ENCODE results near the gene TIMD4.

Gene TIMD4

DNA sequence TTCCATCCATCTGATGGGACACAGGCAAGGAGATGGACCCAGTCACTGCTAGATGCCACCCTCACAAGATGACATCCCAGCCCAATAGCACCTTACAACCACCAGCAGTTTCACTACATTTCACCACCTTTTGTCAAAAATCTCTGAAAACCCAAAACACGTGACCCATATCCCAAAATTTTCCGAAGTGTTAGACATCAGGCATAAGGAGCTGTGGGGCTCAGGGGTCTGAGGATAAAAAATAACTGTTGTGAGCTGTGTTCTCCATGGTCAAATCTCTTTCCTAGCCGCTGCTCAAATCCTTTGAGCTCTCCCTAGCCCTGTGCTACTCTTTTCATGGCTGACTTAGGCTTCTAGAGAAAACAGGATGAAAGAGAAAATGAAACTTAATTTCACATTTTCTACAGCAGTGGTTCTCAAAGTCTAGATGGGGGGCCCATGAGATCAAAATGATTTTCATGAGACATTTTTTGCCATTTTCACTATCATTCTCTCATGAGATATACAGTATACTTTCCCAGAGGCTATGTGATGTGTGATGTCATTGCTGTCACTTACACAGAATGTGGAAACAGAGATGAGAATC is 40.7 kb downstream of the TIMD4 start:
- no peak for DNase-seq (ENCODE audit: low read depth in 3 of 3)

DNA sequence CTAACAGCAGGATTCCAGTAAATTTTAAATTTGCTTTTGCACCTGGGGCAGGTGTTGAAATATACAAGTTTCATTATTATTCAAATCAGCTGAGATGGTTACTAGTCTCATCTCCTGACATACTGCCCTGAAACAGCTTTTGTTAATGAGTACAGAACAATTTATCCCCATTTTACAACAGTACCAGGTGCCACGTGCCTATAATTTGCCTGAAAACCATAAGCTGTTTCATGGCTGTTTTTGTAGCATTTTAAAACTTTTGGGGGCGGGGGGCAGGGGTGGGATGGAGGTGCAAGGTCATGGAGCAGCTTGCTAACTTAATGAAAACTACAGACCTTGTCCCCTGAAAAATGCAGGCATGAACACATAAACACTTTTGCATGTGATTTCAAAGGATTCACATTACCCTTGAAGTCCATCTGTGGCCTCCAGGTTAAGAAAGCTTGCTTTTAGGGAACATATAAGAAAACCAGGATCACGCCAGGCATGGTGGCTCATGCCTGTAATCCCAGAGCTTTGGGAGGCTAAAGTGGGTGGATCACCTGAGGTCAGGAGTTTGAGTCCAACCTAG is 42.1 kb downstream of the TIMD4 start:
- no peak for DNase-seq (ENCODE audit: low read depth in 3 of 3)

DNA sequence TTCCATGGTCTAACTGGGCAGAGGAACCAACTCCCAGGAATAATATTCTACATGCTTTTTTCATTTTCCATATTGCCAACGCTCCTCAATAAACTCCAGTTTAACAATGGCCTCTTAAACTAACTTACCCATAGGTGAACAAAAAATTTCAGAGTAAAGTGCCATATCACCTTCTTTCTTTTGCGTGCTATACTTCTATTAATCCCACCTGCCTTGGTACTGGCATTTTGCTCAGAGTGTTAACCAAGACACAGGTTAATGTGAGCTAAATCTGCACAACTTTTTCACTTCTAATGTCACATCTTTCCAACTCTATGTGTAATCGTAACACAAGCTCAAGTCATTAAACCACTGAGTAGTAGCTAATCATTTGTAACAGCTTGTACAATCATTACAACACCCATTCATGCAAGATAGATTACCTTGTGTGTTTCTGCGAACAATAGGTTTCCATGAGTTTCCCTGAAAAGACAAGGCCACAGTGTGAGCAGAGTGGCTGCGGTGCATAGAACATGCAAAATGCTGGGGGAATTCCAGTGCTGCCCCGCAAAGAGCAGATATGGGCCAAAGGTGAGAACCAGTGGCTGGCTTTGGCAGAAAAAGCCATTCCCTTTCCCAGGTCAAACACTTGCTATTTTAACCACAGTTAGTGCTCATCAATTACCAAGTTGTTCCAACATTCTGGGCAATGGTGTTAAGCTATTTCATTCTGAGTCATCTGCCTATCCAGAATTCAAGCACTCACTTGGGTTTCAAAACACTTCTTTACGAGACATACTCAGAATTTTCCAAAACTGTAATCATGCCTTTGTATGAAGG is 42.8 kb downstream of the TIMD4 start:
- DNase-seq (ENCODE audit: low read depth in 3 of 3): peak; percentile 32 to 70 (median 35)

DNA sequence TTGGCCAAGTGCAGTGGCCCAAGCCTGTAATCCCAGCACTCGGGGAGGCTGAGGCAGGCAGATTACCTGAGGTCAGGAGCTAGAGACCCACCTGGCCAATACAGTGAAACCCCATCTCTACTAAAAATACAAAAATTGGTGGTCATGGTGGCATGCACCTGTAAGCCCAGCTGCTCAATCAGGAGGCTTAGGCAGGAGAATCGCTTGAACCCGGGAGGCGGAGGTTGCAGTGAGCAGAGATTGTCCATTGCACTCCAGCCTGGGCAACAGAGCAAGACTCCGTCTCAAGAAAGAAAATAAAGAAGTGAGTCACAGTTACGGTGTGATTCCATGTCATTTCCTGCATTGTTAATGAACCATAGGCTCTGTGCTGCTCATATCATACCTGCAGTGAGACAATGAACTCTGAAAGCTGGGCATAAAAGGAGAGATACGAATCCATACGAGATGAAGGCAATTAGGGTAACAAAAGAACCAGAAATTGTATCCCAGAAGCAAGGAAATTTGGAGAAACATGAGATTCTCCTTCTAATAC is 44.6 kb downstream of the TIMD4 start:
- DNase-seq (ENCODE audit: low read depth in 3 of 3): no peak

DNA sequence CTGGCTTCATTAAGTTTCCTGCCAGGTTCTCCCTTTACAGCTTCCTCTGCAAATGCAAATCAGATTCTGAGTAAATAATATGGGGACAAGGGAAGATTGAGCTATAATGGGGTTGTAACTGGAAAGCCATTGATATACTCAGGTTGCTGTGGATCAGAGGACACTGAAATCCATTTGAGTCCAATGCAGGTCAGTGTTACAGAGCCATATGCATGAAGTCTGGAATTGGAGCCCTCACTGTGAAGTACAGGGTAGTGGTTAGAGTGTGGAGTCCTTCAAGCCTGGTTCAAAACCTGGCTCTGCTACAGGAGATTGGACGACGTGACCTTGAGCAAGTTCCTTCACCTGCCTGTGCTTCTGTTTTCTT is 48.7 kb downstream of the TIMD4 start:
- no peak for DNase-seq (ENCODE audit: low read depth in 3 of 3)

DNA sequence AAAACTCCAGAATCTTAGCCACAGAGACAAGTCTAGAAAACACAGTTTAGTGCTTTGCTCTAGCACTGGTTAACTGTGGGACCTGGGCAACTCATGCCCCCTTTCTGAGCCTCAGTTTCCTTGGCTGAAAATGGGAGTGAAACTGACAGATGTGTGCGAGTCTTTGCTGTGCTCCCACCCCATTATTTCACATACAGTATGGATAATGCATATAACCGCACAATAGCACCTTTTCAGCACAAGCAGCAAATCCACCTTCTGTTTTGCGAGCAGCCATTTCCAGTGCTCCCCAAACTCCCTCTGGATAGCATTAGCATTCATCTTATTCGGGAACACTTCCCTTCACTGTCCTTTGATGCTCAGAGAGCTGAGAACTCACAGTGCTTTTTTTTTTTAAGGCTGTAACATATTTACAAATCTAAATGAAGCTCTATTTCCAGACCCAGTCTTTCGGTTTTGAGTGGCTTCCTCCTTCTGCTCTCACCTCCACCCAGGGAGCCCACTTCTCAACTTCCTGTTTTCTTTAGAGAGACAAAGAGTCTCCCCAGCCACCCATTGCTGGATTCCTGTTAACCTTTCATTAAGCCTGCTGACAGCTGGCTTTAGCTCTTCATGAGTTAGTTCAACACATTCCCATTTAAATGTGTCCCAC is 49.2 kb downstream of the TIMD4 start:
- no peak for DNase-seq (ENCODE audit: low read depth in 3 of 3)

DNA sequence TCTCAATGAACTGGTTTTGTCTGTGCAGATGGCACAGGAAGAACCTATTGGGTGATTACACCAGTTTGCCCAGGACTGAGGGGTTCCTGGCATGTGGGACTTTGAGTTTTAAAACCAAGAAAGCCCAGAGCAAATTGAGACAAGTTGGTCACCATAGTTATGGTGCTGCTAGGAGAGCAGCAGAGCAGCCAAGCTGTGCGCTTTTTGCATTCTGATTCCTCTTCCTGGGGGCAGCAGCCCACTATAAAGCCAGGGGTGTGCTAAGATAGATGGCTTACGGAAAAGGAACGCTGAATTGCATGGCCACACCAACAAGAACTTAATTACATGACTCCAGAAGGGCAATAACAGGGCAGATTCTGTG is 49.7 kb downstream of the TIMD4 start:
- DNase-seq (ENCODE audit: low read depth in 3 of 3): no peak

DNA sequence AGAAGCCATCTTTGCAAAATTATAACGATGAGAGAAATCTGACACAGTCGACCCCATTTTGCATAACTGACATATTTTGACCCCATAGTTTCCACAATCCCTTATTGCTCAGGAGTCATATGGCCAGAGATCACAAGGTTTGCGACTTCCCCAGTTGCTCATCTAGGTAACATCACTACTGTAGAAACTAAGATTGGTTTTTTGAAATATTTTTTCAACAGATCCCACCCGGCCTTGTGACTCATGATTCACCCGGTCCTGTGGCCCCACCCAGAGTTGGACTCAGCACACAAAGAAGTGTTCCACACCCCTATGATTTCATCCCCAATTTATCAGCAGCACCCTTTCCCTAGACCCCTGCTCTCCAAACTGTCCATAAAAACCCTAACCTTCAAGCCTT is 50.2 kb downstream of the TIMD4 start:
- DNase-seq (ENCODE audit: low read depth in 3 of 3): no peak

DNA sequence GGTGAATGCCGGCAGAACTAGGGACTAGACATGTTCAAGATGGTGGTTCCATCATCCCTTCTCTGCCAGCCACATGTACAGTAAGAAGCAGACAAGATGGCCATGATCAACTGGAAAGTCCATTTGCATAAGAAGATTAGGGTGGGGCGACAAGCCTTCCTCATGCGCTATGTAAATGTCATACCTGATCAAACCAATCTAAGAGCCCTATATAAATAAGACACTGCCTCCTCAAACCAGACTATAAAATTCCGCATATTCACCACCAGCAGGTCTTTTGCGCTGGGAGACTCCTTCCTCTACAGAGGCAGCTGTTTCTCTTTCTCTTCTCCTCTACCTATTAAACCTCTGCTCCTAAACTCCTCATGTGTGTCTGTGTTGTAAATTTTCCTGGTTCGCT is 53.8 kb downstream of the TIMD4 start:
- DNase-seq (ENCODE audit: low read depth in 3 of 3): no peak

DNA sequence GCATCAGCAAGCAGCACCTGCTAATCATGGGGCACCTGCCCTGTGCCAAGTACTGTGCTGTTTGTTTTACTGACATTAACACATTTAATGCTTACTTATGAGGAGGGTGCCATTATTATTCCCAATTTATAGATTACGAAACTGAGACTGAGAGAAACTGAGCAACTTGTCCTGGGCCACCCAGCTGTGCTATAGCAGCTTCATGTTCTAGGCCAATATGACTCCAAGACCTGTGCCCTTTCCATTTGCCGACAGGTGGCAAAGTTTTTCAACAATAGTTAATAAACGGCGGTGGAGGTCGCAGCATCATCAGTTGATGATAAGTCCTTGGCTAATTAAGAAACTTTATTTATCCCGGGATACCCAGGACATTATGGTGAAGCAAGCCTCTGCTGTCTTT is 55.4 kb downstream of the TIMD4 start:
- no peak for DNase-seq (ENCODE audit: low read depth in 3 of 3)

DNA sequence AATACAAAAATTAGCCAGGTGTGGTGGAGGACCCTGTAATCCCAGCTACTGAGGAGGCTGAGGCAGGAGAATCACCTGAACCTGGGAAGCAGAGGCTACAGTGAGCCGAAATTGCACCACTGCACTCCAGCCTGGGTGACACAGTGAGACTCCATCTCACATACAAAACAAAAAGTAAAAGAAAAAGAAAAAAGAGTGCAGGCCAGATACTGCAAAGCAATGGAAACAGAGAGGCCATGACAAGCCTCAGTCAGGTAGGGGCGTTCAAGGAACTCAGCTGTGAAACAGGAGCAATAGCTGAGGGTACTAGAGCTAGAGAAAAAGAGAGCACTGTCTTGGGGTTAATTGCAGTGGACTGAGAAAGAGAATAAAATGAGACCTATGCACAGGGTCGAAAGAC is 56.2 kb downstream of the TIMD4 start:
- no peak for DNase-seq (ENCODE audit: low read depth in 3 of 3)

DNA sequence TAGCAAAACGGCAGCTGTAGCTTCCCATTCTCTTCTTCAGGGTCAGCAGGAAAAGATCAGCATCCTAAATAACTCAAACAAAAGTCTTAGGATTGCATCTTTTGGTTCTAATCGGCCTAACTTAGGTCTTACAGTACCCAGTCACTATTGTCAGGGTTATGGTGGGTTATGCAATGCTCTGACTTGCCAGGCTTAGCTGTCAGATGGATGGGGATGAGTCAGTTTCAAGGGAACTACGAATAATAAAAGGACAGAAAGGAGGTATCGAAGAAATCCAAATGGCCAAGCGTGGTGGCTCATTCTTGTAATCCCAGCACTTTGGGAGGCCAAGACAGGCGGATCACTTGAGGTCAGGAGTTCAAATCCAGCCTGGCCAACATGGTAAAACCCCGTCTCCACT is 66.5 kb downstream of the TIMD4 start:
- DNase-seq (ENCODE audit: low read depth in 3 of 3): no peak

DNA sequence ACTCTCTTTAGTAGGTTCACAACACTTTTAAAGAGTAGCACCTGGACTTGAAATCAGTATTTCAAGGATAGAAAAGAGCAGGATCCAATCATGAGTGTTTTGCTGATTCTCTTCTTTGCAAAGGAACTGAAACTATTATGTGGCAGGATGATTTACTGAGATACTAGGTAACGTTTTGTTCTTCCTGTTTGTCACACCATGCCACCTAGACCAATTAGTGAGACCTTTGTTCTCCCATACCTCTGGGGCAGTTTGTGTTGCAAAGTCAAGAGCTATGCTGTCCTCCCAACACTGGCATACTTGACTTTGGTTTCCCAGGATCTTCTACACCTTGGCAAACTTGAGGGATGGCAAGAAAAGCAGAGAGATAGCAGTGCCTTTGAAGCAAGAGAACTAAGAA is 69.5 kb downstream of the TIMD4 start:
- DNase-seq (ENCODE audit: low read depth in 3 of 3): no peak

DNA sequence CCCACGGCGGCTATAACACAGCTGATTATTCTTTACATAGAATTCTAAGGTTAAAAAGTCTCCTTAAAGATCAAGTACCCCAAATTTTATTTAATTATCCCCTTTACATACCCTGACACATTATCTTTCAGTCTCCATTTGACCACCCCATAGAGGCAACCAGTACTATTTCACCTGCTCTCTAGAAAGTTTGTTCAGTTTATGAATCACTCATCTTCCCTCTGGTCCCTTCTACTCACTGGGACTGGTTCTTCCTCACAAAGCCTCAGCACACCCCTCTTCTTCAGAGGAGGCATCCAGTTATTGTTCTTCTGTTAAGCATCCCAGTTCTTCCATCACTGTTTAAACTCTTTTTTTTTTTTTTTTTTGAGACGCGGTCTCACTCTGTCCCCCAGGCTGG is 70.2 kb downstream of the TIMD4 start:
- no peak for DNase-seq (ENCODE audit: low read depth in 3 of 3)

DNA sequence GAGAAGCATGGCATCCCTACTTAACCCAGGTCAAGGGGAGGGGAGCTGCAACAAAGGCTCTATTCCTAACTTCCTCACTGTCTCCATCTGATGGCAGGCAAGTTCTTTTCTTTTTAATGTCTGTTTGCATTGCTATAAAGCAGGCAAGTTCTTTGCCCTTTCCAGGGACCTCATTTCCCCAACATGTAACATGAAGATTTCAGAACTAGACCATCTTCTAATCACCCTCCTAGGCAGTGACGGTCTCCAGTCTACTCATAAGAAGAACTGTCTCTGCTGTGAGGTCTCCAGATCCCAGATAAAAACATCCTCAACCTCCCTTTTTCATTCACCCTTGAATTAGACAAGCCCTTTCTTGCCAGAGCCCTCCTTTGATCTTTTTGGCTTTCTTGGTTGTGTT is 70.8 kb downstream of the TIMD4 start:
- no peak for DNase-seq (ENCODE audit: low read depth in 3 of 3)

DNA sequence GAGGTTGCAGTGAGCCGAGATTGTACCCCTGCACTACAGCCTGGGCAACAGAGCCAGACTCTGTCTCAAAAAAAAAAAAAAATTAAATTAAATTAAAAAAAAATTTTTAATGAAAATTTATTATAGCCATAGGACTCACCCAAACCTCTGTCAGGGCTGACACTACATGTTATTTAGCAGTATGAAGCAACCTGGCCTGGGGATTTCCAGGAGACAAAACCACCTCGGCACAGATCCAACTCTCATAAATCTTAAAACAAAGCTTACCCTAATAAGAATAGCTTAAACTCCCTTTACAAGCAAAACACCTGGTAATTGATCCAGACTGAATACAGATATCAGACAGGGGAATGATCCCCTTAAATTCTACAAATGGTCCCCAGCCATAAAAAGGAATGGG is 74.5 kb downstream of the TIMD4 start:
- DNase-seq (ENCODE audit: low read depth in 3 of 3): no peak

DNA sequence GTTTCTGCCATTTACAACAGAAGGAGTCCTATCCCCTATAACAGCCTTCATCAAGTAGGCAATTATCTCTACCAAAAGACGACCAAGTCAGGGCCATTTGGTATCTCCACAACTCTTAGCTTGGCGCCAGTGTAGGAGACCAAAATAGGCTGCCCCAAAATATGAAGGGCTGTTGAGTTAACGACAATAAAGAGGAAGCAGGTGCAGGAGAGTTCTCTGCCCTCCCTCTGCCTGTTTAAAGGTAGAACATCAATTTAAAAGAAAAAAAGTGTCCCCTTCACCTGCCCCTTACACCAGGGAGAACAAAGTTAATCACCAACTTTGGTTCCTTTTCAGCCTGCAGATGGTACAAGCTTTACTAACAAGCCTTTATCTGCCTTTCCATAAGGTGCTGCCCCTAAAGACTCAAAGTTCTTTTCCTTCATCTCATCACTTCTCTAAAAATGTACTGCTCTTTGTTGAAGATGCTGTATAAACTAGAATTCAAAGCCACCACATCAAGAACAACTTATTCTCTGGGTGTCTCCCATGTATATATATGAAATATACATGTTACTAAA is 79.6 kb downstream of the TIMD4 start:
- no peak for DNase-seq (ENCODE audit: low read depth in 3 of 3)

DNA sequence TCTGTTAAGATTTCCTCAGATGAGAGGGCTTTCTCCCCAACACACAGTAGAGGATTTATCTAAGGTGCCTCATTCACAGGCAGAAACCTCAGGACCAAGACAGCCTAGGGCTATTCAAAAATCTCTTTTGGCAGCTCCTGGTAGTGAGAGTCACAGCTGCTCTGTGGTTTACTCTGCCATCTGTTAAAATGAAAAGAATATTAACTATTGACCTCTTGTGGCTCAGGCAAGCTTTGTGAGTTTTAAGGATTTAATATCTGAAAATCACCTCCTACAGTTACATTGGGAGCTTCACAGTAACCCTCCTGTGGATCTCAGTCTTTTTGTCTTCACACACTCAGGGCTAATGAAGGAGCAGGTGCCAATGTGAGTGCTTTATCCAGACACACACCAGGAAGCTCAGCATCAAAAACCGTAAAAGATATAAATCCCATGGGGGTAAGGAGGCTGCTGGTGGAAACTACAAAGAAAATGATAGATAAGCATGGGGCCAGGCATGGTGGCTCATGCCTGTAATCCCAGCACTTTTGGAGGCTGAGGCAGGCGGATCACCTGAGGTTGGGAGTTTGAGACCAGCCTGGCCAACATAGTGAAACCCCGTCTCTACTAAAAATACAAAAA is 83.3 kb downstream of the TIMD4 start:
- DNase-seq (ENCODE audit: low read depth in 3 of 3): no peak

DNA sequence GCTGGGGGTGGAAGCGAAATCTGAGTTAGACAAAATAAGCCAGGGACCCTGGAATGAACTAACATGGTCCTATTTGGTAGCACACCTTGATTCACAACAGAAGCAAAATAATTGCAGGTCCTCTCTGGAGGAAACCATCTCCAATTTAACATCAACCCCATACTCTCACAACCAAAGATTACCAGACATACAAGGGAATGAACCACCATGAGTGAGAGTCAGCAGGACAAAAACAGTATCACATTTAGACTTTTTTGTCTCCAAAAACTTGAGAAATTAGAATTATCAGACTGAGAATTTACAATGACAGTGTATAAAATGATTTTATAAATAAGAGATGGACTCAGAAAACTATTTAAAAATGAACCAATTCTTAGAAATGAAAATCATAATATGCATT is 91.8 kb downstream of the TIMD4 start:
- DNase-seq (ENCODE audit: low read depth in 3 of 3): no peak

DNA sequence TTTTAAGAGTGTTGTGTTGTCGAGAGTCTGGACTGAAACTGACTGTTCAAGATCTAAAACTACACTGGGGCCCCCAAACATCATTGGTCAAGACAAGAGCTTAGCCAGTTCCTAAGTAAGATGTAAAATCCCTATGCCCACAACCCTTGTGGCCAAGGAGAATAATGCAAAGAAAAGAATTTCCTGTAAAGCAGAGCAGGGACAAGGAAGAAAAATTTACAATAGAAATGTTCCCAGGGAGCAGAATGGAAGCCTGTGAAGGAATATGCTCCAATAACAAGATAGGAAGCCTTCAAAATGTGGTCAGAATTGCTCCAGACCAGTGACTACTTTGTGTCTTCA is 92.6 kb downstream of the TIMD4 start:
- no peak for DNase-seq (ENCODE audit: low read depth in 3 of 3)
